Mesothelial cell of epicardium (in vitro differentiated cells): Measurements from ENCODE around the gene BMP6. TPM values are rescaled to one million over a fixed set of nuclear protein-coding genes. Genes with fewer than 3 reads are reported as not detected.

Source experiments
- DNase-seq, 2 experiments: peaks; one replicate each; pipeline ENCODE4 v3.0.0; 2021; ENCODE audit warnings: low spot score in 2 of 2; ENCODE audit not compliant: unreplicated experiment in 2 of 2
- H3K27ac Mint-ChIP-seq: 2 replicates; pipeline ENCODE4 v1.8.0; 2021; ENCODE audit warnings: mixed read lengths
- H3K27me3 Mint-ChIP-seq: 2 replicates; pipeline ENCODE4 v1.8.0; 2021; ENCODE audit warnings: low read depth, mixed read lengths
- H3K36me3 Mint-ChIP-seq: 2 replicates; pipeline ENCODE4 v1.8.0; 2021; ENCODE audit warnings: mixed read lengths
- H3K4me1 Mint-ChIP-seq: 2 replicates; pipeline ENCODE4 v1.8.0; 2021; ENCODE audit warnings: mixed read lengths
- H3K4me3 Mint-ChIP-seq: 2 replicates; pipeline ENCODE4 v1.8.0; 2021; ENCODE audit warnings: mild to moderate bottlenecking, moderate library complexity, mixed read lengths
- H3K9me3 Mint-ChIP-seq: 2 replicates; pipeline ENCODE4 v1.8.0; 2021; ENCODE audit warnings: mixed read lengths
- total RNA-seq: library from RNA; stranded (reverse); gene quantifications from 3 replicates; pipeline ENCODE4 v1.2.1, GENCODE V29; 2021
- TF ChIP-seq, protein P1 (sequence below): fragments of 200-600 bp; sonication (generic); IDR thresholded peaks from one replicate; pipeline ENCODE4 v1.5.0; 2021; ENCODE audit warnings: antibody characterized with exemption; ENCODE audit not compliant: unreplicated experiment

The BMP6 gene
- total RNA-seq, 1 donor from 2014 or later = 3.6 TPM

DNA sequence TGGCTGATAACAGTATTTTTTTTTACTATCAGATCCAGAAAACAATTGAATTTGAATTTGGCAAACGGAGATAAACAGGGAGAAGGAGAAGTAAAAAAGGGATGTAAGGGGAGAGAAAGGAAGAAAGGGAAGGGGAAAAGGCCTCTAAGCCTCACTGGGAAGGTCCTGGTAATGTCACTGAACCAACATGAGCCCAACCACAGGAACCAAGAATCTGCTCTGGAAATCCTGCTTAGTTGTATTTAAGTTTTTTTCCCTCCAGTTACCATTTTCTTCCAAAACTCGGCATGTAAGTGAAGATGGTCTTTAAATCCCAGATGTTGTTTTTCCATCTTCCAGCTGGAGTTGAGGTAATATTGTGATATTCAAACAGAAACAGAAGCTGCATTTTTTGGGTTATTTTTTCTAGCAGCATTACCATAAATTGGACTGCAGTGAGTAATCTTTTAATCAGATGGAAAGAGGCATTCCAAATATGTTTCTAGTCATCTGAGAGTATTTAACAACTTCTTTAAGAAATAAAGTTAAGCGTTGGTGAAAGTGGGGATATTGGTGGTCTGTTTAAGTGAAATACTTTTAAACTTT is 93.6 kb downstream of the BMP6 start:
- peaks cover 4% of the 10 kb centered on the region for H3K9me3 Mint-ChIP-seq
- no peak for DNase-seq
- peaks cover 3% of the 10 kb centered on the region for H3K4me1 Mint-ChIP-seq
- TF ChIP-seq, protein P1, sequence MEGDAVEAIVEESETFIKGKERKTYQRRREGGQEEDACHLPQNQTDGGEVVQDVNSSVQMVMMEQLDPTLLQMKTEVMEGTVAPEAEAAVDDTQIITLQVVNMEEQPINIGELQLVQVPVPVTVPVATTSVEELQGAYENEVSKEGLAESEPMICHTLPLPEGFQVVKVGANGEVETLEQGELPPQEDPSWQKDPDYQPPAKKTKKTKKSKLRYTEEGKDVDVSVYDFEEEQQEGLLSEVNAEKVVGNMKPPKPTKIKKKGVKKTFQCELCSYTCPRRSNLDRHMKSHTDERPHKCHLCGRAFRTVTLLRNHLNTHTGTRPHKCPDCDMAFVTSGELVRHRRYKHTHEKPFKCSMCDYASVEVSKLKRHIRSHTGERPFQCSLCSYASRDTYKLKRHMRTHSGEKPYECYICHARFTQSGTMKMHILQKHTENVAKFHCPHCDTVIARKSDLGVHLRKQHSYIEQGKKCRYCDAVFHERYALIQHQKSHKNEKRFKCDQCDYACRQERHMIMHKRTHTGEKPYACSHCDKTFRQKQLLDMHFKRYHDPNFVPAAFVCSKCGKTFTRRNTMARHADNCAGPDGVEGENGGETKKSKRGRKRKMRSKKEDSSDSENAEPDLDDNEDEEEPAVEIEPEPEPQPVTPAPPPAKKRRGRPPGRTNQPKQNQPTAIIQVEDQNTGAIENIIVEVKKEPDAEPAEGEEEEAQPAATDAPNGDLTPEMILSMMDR = no peak
- H3K27ac Mint-ChIP-seq = no peak overlapping the region
- H3K36me3 Mint-ChIP-seq = no peaks in the 10 kb centered on the region
- H3K27me3 Mint-ChIP-seq = peaks cover 17% of the 10 kb centered on the region
- H3K4me3 Mint-ChIP-seq = no peak overlapping the region

DNA sequence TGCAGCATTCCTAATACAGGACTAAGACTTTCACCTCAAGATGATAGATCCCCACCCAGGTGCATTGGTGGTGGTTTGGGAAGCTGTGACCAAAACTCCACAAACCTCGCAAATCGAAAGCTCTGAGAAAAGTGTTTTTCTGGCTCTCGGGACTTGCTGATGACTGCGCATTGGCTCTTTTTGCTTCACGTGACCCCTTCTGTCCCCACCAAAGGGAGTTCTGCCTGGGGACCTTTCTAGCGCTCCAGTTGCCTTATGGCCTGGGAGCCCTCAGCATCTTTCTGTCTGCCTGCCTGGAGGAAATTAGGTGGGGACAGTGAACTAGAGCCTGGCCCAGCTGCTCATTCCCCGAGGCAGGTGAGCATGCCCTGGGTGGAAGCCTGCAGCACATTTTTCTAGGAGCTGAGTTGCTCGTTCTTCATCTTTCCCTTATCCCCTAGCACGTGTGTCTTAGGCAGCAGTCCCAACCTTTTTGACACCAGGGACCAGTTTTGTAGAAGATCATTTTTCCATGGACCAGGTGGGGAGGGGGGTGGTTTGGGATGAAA is 94.5 kb downstream of the BMP6 start:
- Mint-ChIP-seq H3K9me3 (peaks cover 7% of the 10 kb centered on the region), H3K4me3 (no peak overlapping the region), H3K4me1 (peaks cover 3% of the 10 kb centered on the region), H3K27ac (no peak overlapping the region), H3K36me3 (no peaks in the 10 kb centered on the region), H3K27me3 (peaks cover 19% of the 10 kb centered on the region)
- no peak for DNase-seq
- TF ChIP-seq, protein P1 = no peak

DNA sequence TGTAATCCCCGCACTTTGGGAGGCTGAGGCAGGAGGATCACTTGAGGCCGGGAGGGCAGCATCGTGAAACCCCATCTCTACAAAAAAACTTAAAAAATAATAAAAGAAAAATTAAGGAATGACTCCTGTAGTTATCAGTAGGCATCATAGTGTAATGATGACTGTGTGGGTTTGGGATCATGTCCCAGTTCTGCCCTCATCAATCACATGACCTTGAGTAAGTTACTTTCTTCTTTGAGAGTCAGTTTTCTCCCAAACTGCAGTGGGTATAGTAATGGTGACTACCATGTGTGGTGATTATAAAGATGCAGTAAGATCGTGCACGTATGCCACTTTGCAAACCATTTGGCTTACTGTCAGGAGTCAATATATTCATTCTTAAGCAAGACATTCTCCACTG is 95.5 kb downstream of the BMP6 start:
- Mint-ChIP-seq H3K36me3 (no peaks in the 10 kb centered on the region), H3K27me3 (peaks cover 19% of the 10 kb centered on the region), H3K4me3 (no peak overlapping the region), H3K4me1 (peaks cover 3% of the 10 kb centered on the region), H3K9me3 (peaks cover 7% of the 10 kb centered on the region), H3K27ac (no peak overlapping the region)
- DNase-seq = no peak
- TF ChIP-seq, protein P1 = no peak

DNA sequence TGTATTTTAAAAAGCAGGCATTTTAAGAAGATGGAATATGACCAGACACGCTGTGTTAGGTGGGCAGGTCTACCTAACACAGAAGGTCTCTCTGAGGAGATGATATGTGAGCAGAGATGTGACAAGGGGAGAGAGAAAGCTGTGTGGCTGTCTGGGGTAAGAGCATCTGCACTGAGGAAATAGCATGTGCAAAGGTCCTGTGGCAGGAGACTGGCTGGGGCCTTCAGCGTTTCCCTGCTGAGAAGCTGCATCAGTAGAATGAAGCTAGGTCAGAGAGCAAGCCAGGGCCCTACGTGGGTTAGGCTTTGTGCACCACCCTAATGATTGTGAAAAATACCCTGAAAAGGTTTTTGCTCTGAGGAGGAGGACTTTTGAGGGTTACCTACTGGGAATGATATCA is 97.7 kb downstream of the BMP6 start:
- peaks cover 7% of the 10 kb centered on the region for H3K9me3 Mint-ChIP-seq
- TF ChIP-seq, protein P1 = no peak

DNA sequence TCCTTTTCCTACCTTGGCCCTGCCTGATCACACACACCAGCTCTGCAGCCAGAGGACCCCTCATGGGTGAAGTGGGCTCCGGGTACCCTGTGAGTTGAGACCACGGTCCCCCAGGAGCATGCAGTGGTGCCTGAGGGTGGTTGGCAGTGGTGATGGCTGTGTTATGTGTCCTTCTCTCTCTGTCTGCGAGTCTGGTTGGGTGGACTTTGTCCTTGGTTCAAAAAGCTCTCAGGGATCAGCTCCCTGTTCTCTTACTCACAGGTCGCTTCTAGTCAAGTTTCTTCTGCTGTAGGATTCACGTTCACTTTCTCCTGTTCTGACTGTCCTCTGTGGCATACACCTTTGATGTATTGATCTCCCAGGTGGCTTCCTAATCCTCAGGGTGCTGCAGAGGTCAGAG is 100.1 kb downstream of the BMP6 start:
- Mint-ChIP-seq H3K27me3 (peaks cover 24% of the 10 kb centered on the region), H3K4me3 (no peak overlapping the region), H3K9me3 (peaks cover 9% of the 10 kb centered on the region), H3K36me3 (no peaks in the 10 kb centered on the region), H3K4me1 (no peaks in the 10 kb centered on the region), H3K27ac (no peak overlapping the region)
- TF ChIP-seq, protein P1 = no peak
- DNase-seq = no peak

More for the DNA sequence above, 97.7 kb downstream of the BMP6 start:
- H3K36me3 Mint-ChIP-seq = no peaks in the 10 kb centered on the region
- H3K4me3 Mint-ChIP-seq = no peak overlapping the region
- DNase-seq = no peak
- peaks cover 21% of the 10 kb centered on the region for H3K27me3 Mint-ChIP-seq
- peaks cover 3% of the 10 kb centered on the region for H3K4me1 Mint-ChIP-seq
- no peak overlapping the region for H3K27ac Mint-ChIP-seq

DNA sequence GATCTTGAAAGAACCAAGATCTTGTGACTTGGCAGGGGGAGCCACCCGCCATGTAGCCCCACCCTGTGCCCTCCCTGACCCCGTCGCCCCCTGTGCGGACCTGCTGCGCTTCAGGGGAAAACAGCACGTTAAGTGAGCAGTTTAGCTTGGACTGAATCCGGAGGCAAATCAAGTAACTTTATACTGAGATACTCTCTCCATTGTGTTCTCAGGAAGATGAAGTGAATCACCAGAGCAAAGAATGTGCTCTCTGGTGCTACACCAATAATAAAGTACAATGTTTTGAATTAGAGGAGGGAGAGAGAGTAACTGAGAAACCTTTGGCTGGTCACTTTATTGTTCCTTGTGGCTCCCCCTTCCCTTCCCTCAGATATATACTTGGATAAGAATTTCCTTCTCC is 101.2 kb downstream of the BMP6 start:
- Mint-ChIP-seq H3K36me3 (no peaks in the 10 kb centered on the region), H3K4me1 (no peaks in the 10 kb centered on the region), H3K4me3 (no peak overlapping the region), H3K9me3 (peaks cover 10% of the 10 kb centered on the region), H3K27ac (no peak overlapping the region), H3K27me3 (peaks cover 24% of the 10 kb centered on the region)
- DNase-seq = no peak
- TF ChIP-seq, protein P1 = no peak
